MCF 10A (cell line): ENCODE data around the gene PDE2A. TPM values are rescaled to one million over a fixed set of nuclear protein-coding genes. Genes with fewer than 3 reads are reported as not detected.

Experiments used
- BruUV-seq: library from RNA; stranded (reverse); fragments of 400-500 nt; replicated peaks from 2 replicates; lab custom pipeline; 2021; lab: Mats Ljungman, UMichigan
- CTCF ChIA-PET: fragments of 300-600 bp; sonication (Branson Sonifier 250); formaldehyde crosslinking; extraction: SDS; loops from one replicate; lab custom pipeline; 2021; ENCODE audit warnings: antibody characterized with exemption, inconsistent platforms; lab: Yijun Ruan, JAX
- POLR2A ChIA-PET: fragments of 300-600, 350-650 bp; sonication (Branson Sonifier 250); formaldehyde crosslinking; extraction: SDS; loops from one replicate; lab custom pipeline; 2020; ENCODE audit warnings: antibody characterized with exemption, inconsistent platforms; lab: Yijun Ruan, JAX
- DNase-seq: peaks from one replicate; pipeline ENCODE4 v3.0.0-alpha.2; 2018; ENCODE audit not compliant: unreplicated experiment
- H3K27ac Mint-ChIP-seq: one replicate; pipeline ENCODE4 v1.8.0; 2022; ENCODE audit warnings: mild to moderate bottlenecking, low read depth, mixed read lengths; ENCODE audit not compliant: unreplicated experiment
- H3K27me3 Mint-ChIP-seq: one replicate; pipeline ENCODE4 v1.8.0; 2022; ENCODE audit warnings: mixed read lengths; ENCODE audit not compliant: insufficient read depth, unreplicated experiment
- H3K36me3 Mint-ChIP-seq: one replicate; pipeline ENCODE4 v1.8.0; 2022; ENCODE audit warnings: mild to moderate bottlenecking, moderate library complexity, mixed read lengths; ENCODE audit not compliant: insufficient read depth, unreplicated experiment
- H3K4me1 Mint-ChIP-seq: one replicate; pipeline ENCODE4 v1.8.0; 2022; ENCODE audit warnings: mixed read lengths; ENCODE audit not compliant: insufficient read depth, unreplicated experiment
- H3K4me3 Mint-ChIP-seq: one replicate; pipeline ENCODE4 v1.8.0; 2022; ENCODE audit warnings: mild to moderate bottlenecking, moderate library complexity, mixed read lengths; ENCODE audit not compliant: unreplicated experiment
- H3K9me3 Mint-ChIP-seq: one replicate; pipeline ENCODE4 v1.8.0; 2022; ENCODE audit warnings: mixed read lengths; ENCODE audit not compliant: unreplicated experiment
- intact Hi-C: fragments of 100-400 bp; cut with micrococcal nuclease; formaldehyde crosslinking; loops from 2 replicates; pipeline ENCODE4 v1.14.1; 2022
- total RNA-seq: library from RNA; stranded (reverse); gene quantifications from 2 replicates; pipeline ENCODE4 v1.2.3, GENCODE V29; 2022
- TF ChIP-seq, protein P1 (sequence below): fragments of 200-600 bp; IDR thresholded peaks from one replicate; pipeline ENCODE4 v1.8.0; 2022; ENCODE audit warnings: antibody characterized with exemption, mild to moderate bottlenecking; ENCODE audit not compliant: unreplicated experiment

The PDE2A gene
- total RNA-seq, 1 experiment from 2014 or later, result 1.9 TPM

DNA sequence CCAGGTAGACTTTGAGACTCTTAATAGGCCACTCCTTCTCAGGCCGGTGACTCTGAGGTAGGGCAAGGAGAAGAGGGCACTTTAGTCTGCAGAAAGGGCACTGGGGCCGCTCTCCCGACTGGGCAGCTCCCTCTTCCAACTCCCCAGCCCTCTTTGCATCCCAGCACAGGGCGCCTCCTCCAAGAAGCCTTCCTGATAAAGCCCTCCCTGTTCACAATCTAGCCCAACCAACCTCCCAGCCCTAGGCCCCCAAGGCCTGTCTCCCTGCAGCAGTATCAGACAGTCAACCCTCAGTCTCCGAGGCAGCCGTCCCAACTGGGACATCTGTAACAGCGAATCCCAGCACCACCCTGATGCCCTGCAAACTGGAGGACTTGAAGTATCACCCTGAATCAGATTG lies 14.3 kb upstream of the PDE2A start:
- DNase-seq, result no peak
- no peaks in the 10 kb centered on the region for H3K9me3 Mint-ChIP-seq
- TF ChIP-seq, protein P1, sequence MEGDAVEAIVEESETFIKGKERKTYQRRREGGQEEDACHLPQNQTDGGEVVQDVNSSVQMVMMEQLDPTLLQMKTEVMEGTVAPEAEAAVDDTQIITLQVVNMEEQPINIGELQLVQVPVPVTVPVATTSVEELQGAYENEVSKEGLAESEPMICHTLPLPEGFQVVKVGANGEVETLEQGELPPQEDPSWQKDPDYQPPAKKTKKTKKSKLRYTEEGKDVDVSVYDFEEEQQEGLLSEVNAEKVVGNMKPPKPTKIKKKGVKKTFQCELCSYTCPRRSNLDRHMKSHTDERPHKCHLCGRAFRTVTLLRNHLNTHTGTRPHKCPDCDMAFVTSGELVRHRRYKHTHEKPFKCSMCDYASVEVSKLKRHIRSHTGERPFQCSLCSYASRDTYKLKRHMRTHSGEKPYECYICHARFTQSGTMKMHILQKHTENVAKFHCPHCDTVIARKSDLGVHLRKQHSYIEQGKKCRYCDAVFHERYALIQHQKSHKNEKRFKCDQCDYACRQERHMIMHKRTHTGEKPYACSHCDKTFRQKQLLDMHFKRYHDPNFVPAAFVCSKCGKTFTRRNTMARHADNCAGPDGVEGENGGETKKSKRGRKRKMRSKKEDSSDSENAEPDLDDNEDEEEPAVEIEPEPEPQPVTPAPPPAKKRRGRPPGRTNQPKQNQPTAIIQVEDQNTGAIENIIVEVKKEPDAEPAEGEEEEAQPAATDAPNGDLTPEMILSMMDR, result no peak
- H3K4me1 Mint-ChIP-seq, result no peaks in the 10 kb centered on the region
- no peaks in the 10 kb centered on the region for H3K27me3 Mint-ChIP-seq
- no TSS peak for BruUV-seq
- H3K4me3 Mint-ChIP-seq, result no peak overlapping the region
- peaks cover 34% of the 10 kb centered on the region for H3K36me3 Mint-ChIP-seq
- intact Hi-C loops, result no loop called here
- ChIA-PET CTCF (no interaction called here), POLR2A (interaction anchor here (0.7 kb wide), 1 partner anchor 14 kb away, joined by 4 read pairs; no protein-coding TSS in a partner anchor)
- H3K27ac Mint-ChIP-seq, result no peak overlapping the region

DNA sequence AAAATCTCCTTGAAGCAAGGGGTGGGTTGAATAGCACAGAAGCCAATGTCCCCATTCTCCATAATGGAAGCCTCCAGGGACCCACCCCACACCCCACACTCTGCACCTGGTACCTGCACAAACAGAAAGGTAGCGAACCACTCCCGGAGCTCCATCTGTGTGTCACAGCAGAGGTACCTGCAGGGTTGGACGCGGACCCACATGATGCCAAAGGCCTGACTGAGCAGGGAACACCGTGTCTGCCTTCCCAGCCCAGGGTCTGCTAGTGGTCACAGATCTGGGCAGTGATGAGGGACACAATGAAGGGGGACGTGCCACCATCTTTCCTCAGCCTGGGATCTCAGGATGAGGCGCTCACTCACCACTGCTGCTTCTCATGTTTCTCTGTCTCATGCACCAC lies 13.1 kb upstream of the PDE2A start:
- intact Hi-C loops, result no loop called here
- DNase-seq, result no peak
- ChIA-PET CTCF (no interaction called here), POLR2A (interaction anchor here (0.9 kb wide), 1 partner anchor 94 kb away, joined by 3 read pairs; no protein-coding TSS in a partner anchor)
- Mint-ChIP-seq H3K4me1 (no peaks in the 10 kb centered on the region), H3K27me3 (no peaks in the 10 kb centered on the region), H3K9me3 (no peaks in the 10 kb centered on the region), H3K36me3 (peaks cover 32% of the 10 kb centered on the region), H3K4me3 (no peak overlapping the region), H3K27ac (no peak overlapping the region)
- no TSS peak for BruUV-seq
- TF ChIP-seq, protein P1, result no peak

DNA sequence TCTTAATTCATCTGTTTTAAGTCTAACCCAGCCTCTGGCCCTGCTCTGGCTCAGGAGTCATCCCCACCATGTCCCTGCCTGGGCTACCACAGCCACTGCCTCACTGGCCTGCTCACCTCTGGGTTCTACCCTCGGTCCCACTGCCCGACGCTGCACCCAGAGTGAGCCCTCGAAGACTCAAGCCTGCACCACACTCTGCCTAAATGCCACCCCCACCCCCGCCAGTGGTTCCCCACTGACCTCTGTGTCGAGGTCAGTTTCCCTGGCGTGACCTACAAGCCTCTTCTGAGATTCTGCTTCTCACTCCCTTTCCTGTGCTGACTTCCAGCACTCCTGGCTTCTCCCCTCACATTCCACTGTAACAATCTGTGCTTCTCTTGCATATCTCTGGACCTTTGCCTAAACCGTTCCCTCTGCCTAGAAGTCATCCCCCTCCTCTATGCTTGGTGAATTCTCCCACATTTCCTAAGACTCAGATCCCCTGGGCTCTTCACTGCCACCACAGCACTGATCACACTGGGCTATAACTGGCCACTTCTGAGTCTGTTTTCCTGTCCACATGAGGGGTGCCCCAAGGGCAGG lies 12.5 kb upstream of the PDE2A start:
- ChIA-PET CTCF (no interaction called here), POLR2A (interaction anchor here (0.7 to 0.9 kb wide), 2 partner anchors 93 to 968 kb away, joined by 3 read pairs; no protein-coding TSS in a partner anchor)
- BruUV-seq, result no TSS peak
- DNase-seq, result no peak
- H3K27me3 Mint-ChIP-seq, result no peaks in the 10 kb centered on the region
- no peaks in the 10 kb centered on the region for H3K9me3 Mint-ChIP-seq
- no peak overlapping the region for H3K4me3 Mint-ChIP-seq
- TF ChIP-seq, protein P1, result no peak
- no peaks in the 10 kb centered on the region for H3K4me1 Mint-ChIP-seq
- H3K27ac Mint-ChIP-seq, result no peak overlapping the region
- intact Hi-C loops, result no loop called here
- H3K36me3 Mint-ChIP-seq, result peaks cover 32% of the 10 kb centered on the region

DNA sequence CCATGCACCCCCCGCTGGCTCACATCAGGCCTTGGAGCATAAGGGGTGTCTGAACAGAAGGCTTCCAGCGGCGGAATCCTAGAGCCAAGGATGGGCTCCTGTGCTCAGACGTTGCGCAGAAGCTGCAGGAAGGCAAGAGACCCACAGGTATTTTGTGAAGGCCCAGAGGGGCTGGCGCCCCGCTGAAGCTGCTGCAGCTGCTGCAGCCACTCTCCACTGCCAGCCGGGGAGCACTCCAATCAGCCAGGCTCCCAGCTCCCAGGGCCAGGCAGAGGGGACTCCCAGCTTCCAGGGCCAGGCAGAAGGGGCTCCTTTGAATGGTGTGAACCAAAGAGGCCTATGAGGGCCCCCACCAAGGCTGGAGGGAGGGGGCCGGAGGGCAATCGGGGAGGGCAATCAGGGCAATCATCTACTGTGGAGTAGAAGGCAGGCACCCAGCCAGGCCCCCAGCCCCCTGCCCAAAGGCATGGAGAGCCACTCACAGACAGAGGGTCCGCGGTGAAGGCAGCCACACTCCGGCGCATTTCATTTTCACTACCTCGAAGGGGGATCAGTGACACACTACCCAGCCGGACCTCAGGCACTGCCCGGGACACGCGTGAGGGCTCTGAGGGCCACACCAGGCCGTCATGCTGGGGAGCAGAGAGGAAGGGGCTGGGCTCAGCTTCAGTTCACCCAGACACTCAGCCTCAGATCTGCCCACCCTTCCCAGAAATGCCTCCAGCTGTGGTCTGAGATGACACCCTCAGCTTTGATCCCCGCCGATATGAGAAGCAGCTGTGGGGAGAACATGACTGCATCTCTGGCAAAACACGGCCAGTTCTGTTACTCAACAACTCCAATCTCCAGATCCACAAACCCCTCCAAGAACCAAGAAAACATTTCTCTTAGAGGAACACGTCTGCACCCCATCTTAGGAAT lies 11.6 kb upstream of the PDE2A start:
- Mint-ChIP-seq H3K4me3 (no peak overlapping the region), H3K4me1 (no peaks in the 10 kb centered on the region), H3K9me3 (no peaks in the 10 kb centered on the region), H3K27ac (no peak overlapping the region), H3K36me3 (peaks cover 34% of the 10 kb centered on the region), H3K27me3 (no peaks in the 10 kb centered on the region)
- DNase-seq, result no peak
- intact Hi-C loops, result no loop called here
- no TSS peak for BruUV-seq
- POLR2A ChIA-PET, result interaction anchor here (0.6 to 0.7 kb wide), 4 partner anchors 112 to 969 kb away, joined by 3 read pairs; no protein-coding TSS in a partner anchor
- CTCF ChIA-PET, result interaction anchor here (0.5 to 1.9 kb wide), 3 partner anchors 10 to 70 kb away, joined by 3 to 6 read pairs (median 5); no protein-coding TSS in a partner anchor
- TF ChIP-seq, protein P1, result no peak
